K562 (cell line): Measurements from ENCODE around the gene GSK3B. TPM values are rescaled to one million over a fixed set of nuclear protein-coding genes. Genes with fewer than 3 reads are reported as not detected.

Experiments
- ATAC-seq: fragments of 200-7000 bp; cut with Tn5 transposase; 3 replicates; pipeline ENCODE4 v1.9.1; 2020; ENCODE audit warnings: moderate library complexity
- BruUV-seq: library from RNA; stranded (reverse); fragments of 400-500 nt; replicated peaks from 2 replicates; lab custom pipeline; 2021; lab: Mats Ljungman, UMichigan
- CTCF ChIA-PET: fragments of 300-600 bp; formaldehyde crosslinking; extraction: SDS; loops from one replicate; lab custom pipeline; 2021; ENCODE audit warnings: low intra/inter-chr PET ratio; lab: Yijun Ruan, JAX
- POLR2A ChIA-PET: fragments of 300-600, 350-650 bp; sonication (Branson Sonifier 250); formaldehyde crosslinking; extraction: SDS; loops from one replicate; lab custom pipeline; 2021; ENCODE audit warnings: antibody characterized with exemption, inconsistent platforms; lab: Yijun Ruan, JAX
- DNase-seq, 4 experiments: peaks; one replicate each; pipeline versions ENCODE4 v3.0.0 to v3.0.0-alpha.2; 2011 to 2018; ENCODE audit warnings: low spot score in 3 of 4, mixed read lengths in 3 of 4; ENCODE audit errors: extremely low read depth in 1 of 4
- FAIRE-seq: peaks from 2 replicates; lab custom pipeline; 2011; peaks lifted over from hg19 to GRCh38; lab: Jason Lieb, UNC
- H2AFZ ChIP-seq: 2 replicates; pipeline ENCODE4 v1.6.0; 2011; ENCODE audit warnings: low read depth, low read length, control low read depth, inconsistent platforms
- H3K27ac ChIP-seq: fragments of 200-600 bp; 3 replicates; pipeline ENCODE4 v1.8.0; 2011; ENCODE audit warnings: low read depth, mild to moderate bottlenecking, control low read depth, inconsistent platforms, low read length, moderate library complexity, mixed read lengths; ENCODE audit errors: extremely low read depth
- H3K27me3 ChIP-seq, 2 experiments: fragments of 300-600 bp in 1 of 2; 2 replicates in 1 of 2; 3 replicates in 1 of 2; pipeline versions ENCODE4 v1.6.0 to v1.8.0; 2011; ENCODE audit warnings: inconsistent platforms in 2 of 2, low read length in 2 of 2, mild to moderate bottlenecking in 1 of 2, mixed read lengths in 1 of 2, moderate library complexity in 1 of 2; ENCODE audit not compliant: control insufficient read depth in 2 of 2, insufficient read depth in 2 of 2
- H3K36me3 ChIP-seq: fragments of 300-600 bp; 3 replicates; pipeline ENCODE4 v1.8.0; 2011; ENCODE audit warnings: mild to moderate bottlenecking, low read length, inconsistent platforms; ENCODE audit not compliant: control insufficient read depth, insufficient read depth
- H3K4me1 ChIP-seq, 2 experiments: fragments of 200-600 bp in 1 of 2; replicated peaks in 1 of 2; 2 replicates in 1 of 2; 3 replicates in 1 of 2; pipeline versions ENCODE4 v1.5.1 to v1.8.0; 2011; ENCODE audit warnings: inconsistent platforms in 2 of 2, low read length in 2 of 2, mild to moderate bottlenecking in 1 of 2, mixed read lengths in 1 of 2, moderate library complexity in 1 of 2; ENCODE audit not compliant: control insufficient read depth in 2 of 2, insufficient read depth in 2 of 2
- H3K4me2 ChIP-seq: 2 replicates; pipeline ENCODE4 v1.6.1; 2011; ENCODE audit warnings: low read length, control low read depth, inconsistent platforms, mixed read lengths; ENCODE audit not compliant: insufficient read depth
- H3K4me3 ChIP-seq: fragments of 200-600 bp; sonication (generic), shearing (Covaris generic); 2 replicates; pipeline ENCODE4 v1.5.1; 2016; ENCODE audit warnings: control low read depth, inconsistent platforms
- H3K79me2 ChIP-seq: fragments of 200-600 bp; 3 replicates; pipeline ENCODE4 v1.8.0; 2011; ENCODE audit warnings: low read length, inconsistent platforms; ENCODE audit not compliant: control insufficient read depth, insufficient read depth
- H3K9ac ChIP-seq, 2 experiments: 2 replicates each; pipeline versions ENCODE4 v1.6.0 to v1.6.1; 2011; ENCODE audit warnings: low read depth in 2 of 2, low read length in 2 of 2, control low read depth in 1 of 2, inconsistent platforms in 1 of 2, mild to moderate bottlenecking in 1 of 2, mixed read lengths in 1 of 2; ENCODE audit not compliant: insufficient read depth in 1 of 2
- H3K9me1 ChIP-seq: one replicate; pipeline ENCODE4 v1.6.0; 2011; ENCODE audit warnings: inconsistent platforms, mild to moderate bottlenecking, low read length, moderate library complexity; ENCODE audit not compliant: control insufficient read depth, insufficient read depth
- H3K9me3 ChIP-seq: replicated peaks from 2 replicates; pipeline ENCODE4 v1.5.1; 2011; ENCODE audit warnings: low read depth, low read length, inconsistent platforms; ENCODE audit not compliant: control insufficient read depth, insufficient read depth
- H4K20me1 ChIP-seq: replicated peaks from 2 replicates; pipeline ENCODE4 v1.6.1; 2011; ENCODE audit warnings: low read length, inconsistent platforms, mixed read lengths; ENCODE audit not compliant: control insufficient read depth, insufficient read depth
- ATF1 ChIP-seq, 2 experiments: fragments of 450-650 bp in 1 of 2; IDR thresholded peaks; 2 replicates each; pipeline ENCODE4 v1.6.1; 2016; ENCODE audit warnings: missing compliant biosample characterization in 1 of 2, missing genetic modification characterization in 1 of 2
- ATF3 ChIP-seq, 2 experiments: fragments of 450-650 bp in 1 of 2; sonication (generic) in 1 of 2; formaldehyde crosslinking in 1 of 2; IDR thresholded peaks in 1 of 2; conservative IDR thresholded peaks in 1 of 2; 2 replicates each; pipeline versions ENCODE4 v1.6.1 to v1.8.1; 2016 to 2023; ENCODE audit warnings: mild to moderate bottlenecking in 2 of 2, moderate library complexity in 2 of 2, inconsistent platforms in 1 of 2, missing genetic modification reagents in 1 of 2
- BRF2 ChIP-seq: IDR thresholded peaks from 3 replicates; pipeline ENCODE4 v1.6.1; 2011; ENCODE audit warnings: borderline replicate concordance, mild to moderate bottlenecking; ENCODE audit not compliant: insufficient read length, insufficient read depth
- PRDM10 ChIP-seq: fragments of 450-650 bp; IDR thresholded peaks from 2 replicates; pipeline ENCODE4 v1.6.1; 2018; ENCODE audit not compliant: partially characterized antibody
- SLC30A9 ChIP-seq: fragments of 250-450 bp; sonication (Bioruptor Pico); IDR thresholded peaks from 2 replicates; pipeline ENCODE4 v1.8.0; 2022; ENCODE audit warnings: mild to moderate bottlenecking, moderate library complexity
- ZNF57 ChIP-seq: fragments of 450-650 bp; formaldehyde crosslinking; IDR thresholded peaks from 2 replicates; pipeline ENCODE4 v1.4.0; 2020; ENCODE audit warnings: mild to moderate bottlenecking, moderate library complexity
- whole genome bisulfite sequencing: fragments of 100-300 bp; shearing (Covaris generic); methylation state at CpG from one replicate; pipeline ENCODE4 v1.1.6; 2016; ENCODE audit warnings: low coverage, mixed read lengths; ENCODE audit not compliant: insufficient coverage; ENCODE audit errors: missing lambda C conversion rate; 5-methylcytosine and 5-hydroxymethylcytosine counted together
- in situ Hi-C: fragments of 300-500 bp; cut with MboI; formaldehyde crosslinking; loops from 4 replicates; pipeline ENCODE4 v1.15.0; 2018; ENCODE audit warnings: inconsistent platforms, mixed read lengths
- intact Hi-C: fragments of 100-400 bp; cut with micrococcal nuclease; formaldehyde crosslinking; loops from 2 replicates; pipeline ENCODE4 v1.14.2; 2022
- polyA plus RNA-seq, 8 experiments: library from polyadenylated mRNA; depleted of rRNA in 4 of 8; stranded (reverse) in 5 of 8; unstranded in 3 of 8; fragments of >200 nt; fragmentation: Nextera tagmentation in 2 of 8; fragmentation: Illumina TruSeq in 1 of 8; extraction: Ambion mirVana in 2 of 8; extraction: Trizol in 1 of 8; gene quantifications; 2 replicates each; pipeline versions ENCODE4 v1.2.1 to v1.2.3, GENCODE V29; 2011 to 2014; ENCODE audit warnings: inconsistent platforms in 1 of 8, missing spikeins in 1 of 8
- total RNA-seq, 7 experiments: library from RNA; depleted of rRNA in 6 of 7; stranded (reverse); fragments of >200 nt in 6 of 7; fragmentation: Illumina TruSeq in 2 of 7; extraction: Trizol in 2 of 7; gene quantifications; 2 replicates each; pipeline versions ENCODE4 v1.2.1 to v1.2.3, GENCODE V29; 2011 to 2021; ENCODE audit warnings: low replicate concordance in 1 of 7

GSK3B gene
- total and polyA plus RNA-seq, 9 of the 15 experiments (the other 6 are each of a cell fraction or from before 2014, with no cell fraction given): 4.7 to 25.0 (median 18.7) TPM

GRCh38 chr3:119967353-119968006, 126.8 kb downstream of the GSK3B start:
- no peaks in the 10 kb centered on the region for H3K9me1 ChIP-seq
- no TSS peak for BruUV-seq
- no peak overlapping the region for H3K27ac ChIP-seq
- H3K79me2 ChIP-seq: peaks cover 17% of the 10 kb centered on the region
- intact Hi-C loops (no loop called here), in situ Hi-C loops (no loop called here)
- no peak for FAIRE-seq
- DNase-seq: no peak
- CTCF ChIA-PET: no interaction called here
- H4K20me1 ChIP-seq: no peaks in the 10 kb centered on the region
- H3K4me2 ChIP-seq: no peak overlapping the region
- no peak for ATAC-seq
- no peaks in the 10 kb centered on the region for H3K27me3 ChIP-seq
- H3K4me3 ChIP-seq: no peak overlapping the region
- H3K4me1 ChIP-seq: no peaks in the 10 kb centered on the region
- no peaks in the 10 kb centered on the region for H3K9me3 ChIP-seq
- WGBS: 59% methylated on average over 2 of the region's 7 CpGs
- H2AFZ ChIP-seq: no peak overlapping the region
- H3K9ac ChIP-seq: no peak overlapping the region
- POLR2A ChIA-PET: no interaction called here
- no peaks in the 10 kb centered on the region for H3K36me3 ChIP-seq
- no peak for TF ChIP-seq ZNF57 (CRISPR knock-in tag)
- no peak for TF ChIP-seq PRDM10
- TF ChIP-seq BRF2: no peak
- TF ChIP-seq ATF3 (IDR thresholded peaks at IDR 0.05): no peak
- TF ChIP-seq ATF3 (CRISPR knock-in tag; conservative IDR thresholded peaks at IDR 0.05): no peak
- no peak for TF ChIP-seq ATF1 (CRISPR knock-in tag; IDR thresholded peaks at IDR 0.05)
- TF ChIP-seq ATF1 (tag; IDR thresholded peaks at IDR 0.05): no peak
- TF ChIP-seq SLC30A9: no peak
